Keratinocyte (primary cell): ENCODE measurements around the gene TMCC1. TPM values are rescaled to one million over a fixed set of nuclear protein-coding genes. Genes with fewer than 3 reads are reported as not detected.

Experiments used
- DNase-seq: peaks from one replicate; pipeline ENCODE4 v3.0.0-alpha.2; 2011; ENCODE audit warnings: low read depth, missing footprints, low spot score
- FAIRE-seq: peaks from 2 replicates; lab custom pipeline; 2011; peaks lifted over from hg19 to GRCh38; lab: Jason Lieb, UNC
- H2AFZ ChIP-seq: 2 replicates; pipeline ENCODE4 v1.6.0; 2012; ENCODE audit warnings: low read length, control low read depth, inconsistent platforms; ENCODE audit not compliant: control insufficient read depth
- H3K27ac ChIP-seq: 2 replicates; pipeline ENCODE4 v1.5.1; 2011; ENCODE audit warnings: low read length; ENCODE audit not compliant: control insufficient read depth, insufficient read depth
- H3K27me3 ChIP-seq: 3 replicates; pipeline ENCODE4 v1.6.0; 2011; ENCODE audit warnings: low read length; ENCODE audit not compliant: control insufficient read depth, insufficient read depth; ENCODE audit errors: extremely low read depth
- H3K36me3 ChIP-seq, 2 experiments: 2 replicates in 1 of 2; 3 replicates in 1 of 2; pipeline ENCODE4 v1.5.1; 2011; ENCODE audit warnings: low read length in 2 of 2, mild to moderate bottlenecking in 1 of 2; ENCODE audit not compliant: control insufficient read depth in 2 of 2, insufficient read depth in 2 of 2; ENCODE audit errors: extremely low read depth in 1 of 2
- H3K4me1 ChIP-seq: 3 replicates; pipeline ENCODE4 v1.5.1; 2011; ENCODE audit warnings: low read length; ENCODE audit not compliant: control insufficient read depth, insufficient read depth; ENCODE audit errors: extremely low read depth
- H3K4me2 ChIP-seq: 3 replicates; pipeline ENCODE4 v1.6.0; 2011; ENCODE audit warnings: low read depth, low read length; ENCODE audit not compliant: control insufficient read depth, insufficient read depth; ENCODE audit errors: extremely low read depth
- H3K4me3 ChIP-seq, 3 experiments: fragments of 200-600 bp in 1 of 3; sonication (generic) in 1 of 3; 2 replicates in 2 of 3; 3 replicates in 1 of 3; pipeline ENCODE4 v1.5.1; 2011 to 2016; ENCODE audit warnings: low read length in 3 of 3, mild to moderate bottlenecking in 3 of 3, control low read depth in 2 of 3, inconsistent platforms in 1 of 3, low read depth in 1 of 3, mixed read lengths in 1 of 3, mixed run types in 1 of 3, moderate library complexity in 1 of 3; ENCODE audit not compliant: control insufficient read depth in 2 of 3, insufficient read depth in 2 of 3; ENCODE audit errors: extremely low read depth in 1 of 3
- H3K79me2 ChIP-seq: 2 replicates; pipeline ENCODE4 v1.6.0; 2012; ENCODE audit warnings: low read length; ENCODE audit not compliant: control insufficient read depth, insufficient read depth
- H3K9ac ChIP-seq: 3 replicates; pipeline ENCODE4 v1.6.0; 2011; ENCODE audit warnings: low read length; ENCODE audit not compliant: control insufficient read depth, insufficient read depth; ENCODE audit errors: extremely low read depth
- H3K9me1 ChIP-seq: 3 replicates; pipeline ENCODE4 v1.6.0; 2011; ENCODE audit warnings: low read length; ENCODE audit not compliant: control insufficient read depth, insufficient read depth; ENCODE audit errors: extremely low read depth
- H3K9me3 ChIP-seq: 2 replicates; pipeline ENCODE4 v1.5.1; 2012; ENCODE audit warnings: low read depth, low read length; ENCODE audit not compliant: control insufficient read depth
- H4K20me1 ChIP-seq: 3 replicates; pipeline ENCODE4 v1.6.0; 2011; ENCODE audit warnings: low read length; ENCODE audit not compliant: control insufficient read depth, insufficient read depth; ENCODE audit errors: extremely low read depth
- CTCF ChIP-seq, 3 experiments: IDR thresholded peaks in 1 of 3; conservative IDR thresholded peaks in 1 of 3; optimal IDR thresholded peaks in 1 of 3; 2 replicates in 2 of 3; 3 replicates in 1 of 3; pipeline versions ENCODE3 to v1.5.1; 2011; ENCODE audit warnings: low read length in 3 of 3, mild to moderate bottlenecking in 3 of 3, moderate library complexity in 2 of 3, control low read depth in 1 of 3, inconsistent platforms in 1 of 3; ENCODE audit not compliant: insufficient read depth in 2 of 3; ENCODE audit errors: extremely low read depth in 1 of 3
- EZH2 ChIP-seq: IDR thresholded peaks from one replicate; pipeline ENCODE4 v1.6.1; 2012; ENCODE audit warnings: inconsistent platforms, mild to moderate bottlenecking, low read length, moderate library complexity
- dilution Hi-C: fragments of 300-500 bp; cut with MboI; formaldehyde crosslinking; loops from one replicate; pipeline ENCODE4 v1.7.0; 2020; ENCODE audit warnings: low sequenced_read_pairs; ENCODE audit not compliant: extremely low pct_ligation_motif_present
- polyA plus RNA-seq, 5 experiments: library from polyadenylated mRNA; depleted of rRNA in 3 of 5; stranded (reverse) in 3 of 5; stranded (forward) in 1 of 5; unstranded in 1 of 5; fragments of >200 nt; gene quantifications; 1 replicate in 1 of 5; 2 replicates in 3 of 5; 3 replicates in 1 of 5; pipeline versions ENCODE4 v1.2.1 to v1.2.3, GENCODE V29; 2011 to 2012; ENCODE audit warnings: missing spikeins in 2 of 5, low read depth in 1 of 5, low replicate concordance in 1 of 5

Gene TMCC1
- polyA plus RNA-seq, 1 donor (not counting 4 experiments of a cell fraction or from before 2014, with no cell fraction given), result 27.7 TPM

GRCh38 chr3:129794311-129795185, 99.0 kb downstream of the TMCC1 start:
- Histone ChIP-seq H3K4me2 (peak overlapping the region; percentile 75), H3K27me3 (no peaks in the 10 kb centered on the region), H3K9me3 (no peaks in the 10 kb centered on the region), H2AFZ (peak overlapping the region; percentile 2), H3K36me3 (peaks cover 0 to 2% of the 10 kb centered on the region in 2 experiments), H3K9me1 (no peaks in the 10 kb centered on the region), H3K9ac (peak overlapping the region; percentile 91), H4K20me1 (no peaks in the 10 kb centered on the region), H3K4me3 (peak overlapping the region; percentile 71 to 93 (median 86)), H3K4me1 (peaks cover 24% of the 10 kb centered on the region), H3K27ac (peak overlapping the region; percentile 90), H3K79me2 (peaks cover 50% of the 10 kb centered on the region)
- FAIRE-seq (peak; percentile 93), DNase-seq (peak; percentile 92)
- TF ChIP-seq EZH2, result no peak
- dilution Hi-C loops, result no loop called here

- no peaks in the 10 kb centered on the region for H3K9me1 ChIP-seq
- H4K20me1 ChIP-seq, result no peaks in the 10 kb centered on the region
- peak overlapping the region; percentile 91 for H3K9ac ChIP-seq
- DNase-seq (no peak), FAIRE-seq (peak; percentile 72)
- no peak for TF ChIP-seq CTCF (optimal IDR thresholded peaks at IDR 0.05 in 1 of 3, IDR thresholded peaks at IDR 0.05 in 1 of 3, conservative IDR thresholded peaks at IDR 0.05 in 1 of 3; ENCODE audit: extremely low read depth in 1 of 3, insufficient read depth in 2 of 3, low read length in 3 of 3)
- TF ChIP-seq EZH2, result no peak
- peaks cover 56% of the 10 kb centered on the region for H3K79me2 ChIP-seq
- no peaks in the 10 kb centered on the region for H3K27me3 ChIP-seq
- H3K9me3 ChIP-seq, result no peaks in the 10 kb centered on the region
- dilution Hi-C loops, result no loop called here
- peaks cover 24% of the 10 kb centered on the region for H3K4me1 ChIP-seq
- H3K36me3 ChIP-seq, result no peaks in the 10 kb centered on the region
- no peak overlapping the region for H2AFZ ChIP-seq
- peak overlapping the region; percentile 90 for H3K27ac ChIP-seq
- H3K4me3 ChIP-seq, result peak overlapping the region; percentile 71 to 93 (median 86)
- H3K4me2 ChIP-seq, result peak overlapping the region; percentile 75
These were observed 99.6 kb downstream of the TMCC1 start for GRCh38 chr3:129793942-129794310.
